BLaER1 (cell line): ENCODE measurements around the gene GPR15LG.

Source experiments
- H3K27ac ChIP-seq: shearing (Covaris generic); formaldehyde crosslinking; 2 replicates; pipeline ENCODE4 v1.8.1; 2022
- H3K27me3 ChIP-seq: shearing (Covaris generic); formaldehyde crosslinking; 2 replicates; pipeline ENCODE4 v1.8.1; 2022
- H3K36me3 ChIP-seq: shearing (Covaris generic); formaldehyde crosslinking; 2 replicates; pipeline ENCODE4 v1.8.1; 2022
- H3K4me1 ChIP-seq: shearing (Covaris generic); formaldehyde crosslinking; 2 replicates; pipeline ENCODE4 v1.8.1; 2022
- H3K4me2 ChIP-seq: shearing (Covaris generic); formaldehyde crosslinking; 2 replicates; pipeline ENCODE4 v1.8.1; 2022
- H3K4me3 ChIP-seq: shearing (Covaris generic); formaldehyde crosslinking; 2 replicates; pipeline ENCODE4 v1.8.1; 2022
- H3K9ac ChIP-seq: shearing (Covaris generic); formaldehyde crosslinking; 2 replicates; pipeline ENCODE4 v1.8.1; 2022
- H3K9me3 ChIP-seq: shearing (Covaris generic); formaldehyde crosslinking; 2 replicates; pipeline ENCODE4 v1.8.1; 2022
- H4K20me1 ChIP-seq: shearing (Covaris generic); formaldehyde crosslinking; 2 replicates; pipeline ENCODE4 v1.8.1; 2022
- Cebpa-rat ChIP-seq: shearing (Covaris generic); IDR thresholded peaks from 2 replicates; pipeline ENCODE4 v1.8.1; 2022

The GPR15LG gene

DNA sequence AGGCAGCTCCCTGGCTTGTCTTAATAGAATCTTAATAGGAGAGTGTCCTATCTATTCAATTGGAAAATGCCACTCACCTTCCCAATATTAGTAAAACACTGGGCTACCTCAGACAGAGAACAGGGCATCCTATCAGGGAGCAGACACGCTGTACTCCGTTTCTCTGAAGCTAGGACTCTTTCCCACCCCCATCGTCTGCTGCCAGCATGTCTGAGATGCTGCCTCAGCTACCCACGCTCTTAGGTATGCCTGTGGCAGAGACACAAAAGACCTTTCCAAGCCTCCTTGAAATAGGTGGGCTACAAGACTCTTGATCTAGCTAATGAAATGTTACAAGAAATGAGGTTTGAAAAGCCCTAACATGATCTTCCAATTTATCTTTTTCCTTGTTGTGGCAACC lies 54.2 kb downstream of the GPR15LG start:
- no peak for TF ChIP-seq Cebpa-rat
- H3K9me3 ChIP-seq, result no peaks in the 10 kb centered on the region
- H3K4me3 ChIP-seq, result no peak overlapping the region

DNA sequence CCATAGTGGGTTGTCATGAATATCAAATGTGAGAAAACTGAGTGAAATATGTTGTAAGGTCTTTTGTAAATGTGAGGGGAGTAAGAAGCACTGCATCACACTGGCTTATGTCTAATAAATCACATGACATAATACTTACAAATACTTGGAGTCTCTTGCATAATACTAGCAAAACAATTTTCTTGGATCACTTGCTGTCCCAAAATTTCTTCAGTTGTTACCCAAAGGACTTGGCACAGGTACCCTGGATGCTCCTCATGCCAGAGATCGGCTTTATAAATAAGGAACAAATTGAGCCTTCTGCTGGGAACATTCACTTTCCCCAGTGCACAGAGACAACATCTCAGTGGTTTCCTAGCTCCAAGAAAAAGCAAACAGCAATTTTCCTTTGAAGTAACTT lies 56.8 kb downstream of the GPR15LG start:
- Histone ChIP-seq H3K27me3 (no peaks in the 10 kb centered on the region), H3K4me2 (no peak overlapping the region), H3K9ac (no peak overlapping the region), H4K20me1 (no peaks in the 10 kb centered on the region), H3K36me3 (no peaks in the 10 kb centered on the region), H3K4me1 (no peaks in the 10 kb centered on the region), H3K27ac (no peak overlapping the region), H3K4me3 (no peak overlapping the region), H3K9me3 (no peaks in the 10 kb centered on the region)
- TF ChIP-seq Cebpa-rat, result no peak

More for the DNA sequence above, 54.2 kb downstream of the GPR15LG start:
- H3K4me2 ChIP-seq, result no peak overlapping the region
- no peaks in the 10 kb centered on the region for H3K27me3 ChIP-seq
- H4K20me1 ChIP-seq, result no peaks in the 10 kb centered on the region
- H3K36me3 ChIP-seq, result no peaks in the 10 kb centered on the region
- H3K27ac ChIP-seq, result no peak overlapping the region
- H3K9ac ChIP-seq, result no peak overlapping the region
- no peaks in the 10 kb centered on the region for H3K4me1 ChIP-seq

DNA sequence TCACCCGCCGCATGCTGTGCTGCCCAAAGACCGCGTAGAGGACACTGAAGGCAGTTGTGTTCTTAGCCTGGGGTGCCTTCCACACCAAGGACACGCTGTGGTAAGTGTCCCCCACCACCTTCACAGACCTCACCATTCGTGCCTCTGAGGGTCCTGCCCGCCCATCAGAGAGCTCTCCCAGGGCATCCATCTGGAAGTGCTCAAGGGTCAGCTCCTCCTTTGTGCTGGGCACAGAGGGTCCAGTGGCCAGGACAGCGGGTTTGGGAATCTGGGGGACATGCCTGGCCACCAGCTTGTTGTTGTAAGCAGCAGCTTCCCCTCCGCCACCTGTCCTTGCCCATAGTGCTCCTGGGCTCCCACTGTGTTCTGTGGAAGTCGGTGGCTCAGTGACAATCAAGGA lies 58.8 kb downstream of the GPR15LG start:
- H3K9me3 ChIP-seq, result peaks cover 4% of the 10 kb centered on the region; the same call in 1 of the 2 replicates
- no peak for TF ChIP-seq Cebpa-rat
- no peaks in the 10 kb centered on the region for H4K20me1 ChIP-seq
- no peaks in the 10 kb centered on the region for H3K36me3 ChIP-seq
- H3K4me3 ChIP-seq, result no peak overlapping the region
- H3K4me2 ChIP-seq, result no peak overlapping the region
- H3K9ac ChIP-seq, result no peak overlapping the region
- no peaks in the 10 kb centered on the region for H3K27me3 ChIP-seq
- H3K4me1 ChIP-seq, result no peaks in the 10 kb centered on the region
- H3K27ac ChIP-seq, result no peak overlapping the region

DNA sequence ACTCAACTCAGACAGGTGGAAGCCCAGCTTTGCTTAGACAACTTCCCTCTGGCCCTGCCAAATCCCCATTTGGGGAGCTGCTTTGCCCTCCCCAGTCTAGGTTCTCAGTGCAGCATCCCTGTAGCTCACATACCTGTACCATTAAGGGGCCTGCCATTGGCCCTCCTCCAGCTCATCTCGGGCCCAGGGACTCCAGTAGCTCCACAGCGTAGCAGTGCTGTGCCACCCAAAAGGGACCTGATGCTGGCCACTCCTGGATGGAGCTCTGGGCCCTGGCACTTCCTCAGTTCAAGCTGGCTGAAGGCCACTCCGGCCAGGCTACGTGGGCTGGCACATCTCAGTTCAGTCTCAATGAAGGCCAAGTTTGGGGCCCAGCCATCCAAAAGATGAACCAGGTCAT lies 60.3 kb downstream of the GPR15LG start:
- H4K20me1 ChIP-seq, result no peaks in the 10 kb centered on the region
- H3K9ac ChIP-seq, result no peak overlapping the region
- no peaks in the 10 kb centered on the region for H3K36me3 ChIP-seq
- no peaks in the 10 kb centered on the region for H3K4me1 ChIP-seq
- no peak overlapping the region for H3K27ac ChIP-seq
- TF ChIP-seq Cebpa-rat, result no peak
- no peaks in the 10 kb centered on the region for H3K27me3 ChIP-seq
- peaks cover 7% of the 10 kb centered on the region; the same call in 1 of the 2 replicates for H3K9me3 ChIP-seq
- no peak overlapping the region for H3K4me2 ChIP-seq
- no peak overlapping the region for H3K4me3 ChIP-seq

DNA sequence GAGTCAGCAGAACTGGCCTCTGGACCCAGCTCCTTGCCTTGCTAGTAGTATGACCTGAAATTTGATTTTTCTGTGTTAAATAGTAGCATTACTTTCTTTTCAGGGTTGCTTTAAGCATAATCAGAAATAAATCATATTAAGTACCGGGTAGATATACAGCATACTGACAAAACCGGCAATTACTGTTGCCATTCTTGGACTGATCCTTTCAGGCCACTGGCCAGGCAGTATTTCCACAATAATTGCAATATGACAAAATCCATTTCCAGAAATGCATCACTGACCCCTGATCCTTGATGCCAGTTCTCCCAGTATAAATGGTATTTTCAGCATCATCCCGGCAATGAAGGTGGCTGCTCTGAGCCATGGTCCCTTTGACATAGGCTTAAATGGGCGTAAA lies 60.9 kb downstream of the GPR15LG start:
- H3K4me3 ChIP-seq, result no peak overlapping the region
- no peaks in the 10 kb centered on the region for H3K36me3 ChIP-seq
- H3K4me2 ChIP-seq, result no peak overlapping the region
- H3K9me3 ChIP-seq, result peaks cover 7% of the 10 kb centered on the region; the same call in 1 of the 2 replicates
- no peak for TF ChIP-seq Cebpa-rat
- H4K20me1 ChIP-seq, result no peaks in the 10 kb centered on the region
- no peak overlapping the region for H3K27ac ChIP-seq
- no peaks in the 10 kb centered on the region for H3K27me3 ChIP-seq
- no peak overlapping the region for H3K9ac ChIP-seq
- no peaks in the 10 kb centered on the region for H3K4me1 ChIP-seq
